ENCODE measurements around the gene MFSD8.
"Not testable (repeated sequence)": the region's sequence is repeated elsewhere in the genome, so short reads cannot be mapped to it uniquely, and the experiment has no call there.

The MFSD8 gene

GRCh38 chr4:127988638-127989037, 23.7 kb upstream of the MFSD8 start:
- no peak overlapping the region for H3K27ac ChIP-seq
- no peak for TF ChIP-seq ZFX (IDR thresholded peaks at IDR 0.05)
- TF ChIP-seq, protein P1, sequence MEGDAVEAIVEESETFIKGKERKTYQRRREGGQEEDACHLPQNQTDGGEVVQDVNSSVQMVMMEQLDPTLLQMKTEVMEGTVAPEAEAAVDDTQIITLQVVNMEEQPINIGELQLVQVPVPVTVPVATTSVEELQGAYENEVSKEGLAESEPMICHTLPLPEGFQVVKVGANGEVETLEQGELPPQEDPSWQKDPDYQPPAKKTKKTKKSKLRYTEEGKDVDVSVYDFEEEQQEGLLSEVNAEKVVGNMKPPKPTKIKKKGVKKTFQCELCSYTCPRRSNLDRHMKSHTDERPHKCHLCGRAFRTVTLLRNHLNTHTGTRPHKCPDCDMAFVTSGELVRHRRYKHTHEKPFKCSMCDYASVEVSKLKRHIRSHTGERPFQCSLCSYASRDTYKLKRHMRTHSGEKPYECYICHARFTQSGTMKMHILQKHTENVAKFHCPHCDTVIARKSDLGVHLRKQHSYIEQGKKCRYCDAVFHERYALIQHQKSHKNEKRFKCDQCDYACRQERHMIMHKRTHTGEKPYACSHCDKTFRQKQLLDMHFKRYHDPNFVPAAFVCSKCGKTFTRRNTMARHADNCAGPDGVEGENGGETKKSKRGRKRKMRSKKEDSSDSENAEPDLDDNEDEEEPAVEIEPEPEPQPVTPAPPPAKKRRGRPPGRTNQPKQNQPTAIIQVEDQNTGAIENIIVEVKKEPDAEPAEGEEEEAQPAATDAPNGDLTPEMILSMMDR (conservative IDR thresholded peaks at IDR 0.05), result no peak

DNA sequence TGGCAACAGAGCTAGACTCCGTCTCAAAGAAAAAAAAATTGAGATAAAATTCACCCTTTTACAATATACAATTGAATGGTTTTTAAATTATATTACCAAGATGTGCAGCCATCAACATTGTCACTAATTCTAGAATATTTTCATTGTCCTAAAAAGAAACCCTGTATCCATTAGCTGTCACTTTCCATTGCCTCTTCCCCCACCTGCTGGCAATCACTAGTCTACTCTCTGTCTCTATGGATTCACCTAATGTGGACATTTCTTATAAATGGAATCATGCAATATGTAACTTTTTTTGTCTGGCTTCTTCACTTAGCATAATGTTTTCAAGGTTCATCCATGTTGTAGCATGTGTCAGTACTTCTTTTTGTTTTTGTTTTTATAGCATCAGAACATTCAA, 21.0 kb upstream of the MFSD8 start:
- H3K27ac ChIP-seq, result no peak overlapping the region
- TF ChIP-seq, protein P1 (conservative IDR thresholded peaks at IDR 0.05), result peak; percentile 20
- TF ChIP-seq ZFX (IDR thresholded peaks at IDR 0.05), result no peak

- no peak for TF ChIP-seq ZFX (IDR thresholded peaks at IDR 0.05)
- TF ChIP-seq, protein P1 (conservative IDR thresholded peaks at IDR 0.05), result no peak
- H3K27ac ChIP-seq, result no peak overlapping the region
Observed at GRCh38 chr4:127982445-127982844, 17.5 kb upstream of the MFSD8 start.

GRCh38 chr4:127978930-127979329, 14.0 kb upstream of the MFSD8 start:
- TF ChIP-seq, protein P1 (conservative IDR thresholded peaks at IDR 0.05), result no peak
- no peak for TF ChIP-seq ZFX (IDR thresholded peaks at IDR 0.05)

GRCh38 chr4:127975121-127975770, 10.3 kb upstream of the MFSD8 start:
- TF ChIP-seq, protein P1 (conservative IDR thresholded peaks at IDR 0.05), result no peak
- no peak for TF ChIP-seq ZFX (IDR thresholded peaks at IDR 0.05)
- peak overlapping the region; percentile 44; the same call in 1 of the 2 replicates for H3K27ac ChIP-seq

More at GRCh38 chr4:127978930-127979329, 14.0 kb upstream of the MFSD8 start:
- no peak overlapping the region for H3K27ac ChIP-seq

DNA sequence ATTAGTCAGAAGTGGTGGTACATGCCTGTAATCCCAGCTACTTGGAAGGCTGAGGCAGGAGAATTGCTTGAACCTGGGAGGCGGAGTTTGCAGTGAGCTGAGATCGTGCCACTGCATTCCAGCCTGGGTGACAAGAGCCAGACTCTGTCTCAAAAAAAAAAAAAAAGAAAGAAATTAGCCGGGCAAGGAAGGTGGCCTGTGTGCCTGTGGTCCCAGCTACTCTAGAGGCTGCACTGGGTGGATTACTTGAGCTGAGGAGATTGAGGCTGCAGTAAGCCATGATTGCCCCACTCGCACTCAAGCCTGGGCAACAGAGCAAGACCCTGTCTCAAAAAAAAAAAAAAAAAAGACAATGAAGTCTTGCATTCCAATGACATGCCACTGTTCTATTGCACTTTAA, 6.0 kb upstream of the MFSD8 start:
- H3K27ac ChIP-seq, result not testable (repeated sequence)

GRCh38 chr4:127968586-127968985, 3.6 kb upstream of the MFSD8 start:
- no peak overlapping the region for H3K27ac ChIP-seq
- TF ChIP-seq, protein P1 (conservative IDR thresholded peaks at IDR 0.05), result no peak
- TF ChIP-seq ZFX (IDR thresholded peaks at IDR 0.05), result no peak

- TF ChIP-seq, protein P1 (conservative IDR thresholded peaks at IDR 0.05), result no peak
- no peak for TF ChIP-seq ZFX (IDR thresholded peaks at IDR 0.05)
- H3K27ac ChIP-seq, result no peak overlapping the region
Observed at GRCh38 chr4:127967141-127967775, 2.3 kb upstream of the MFSD8 start.
